ENCODE measurements around the gene INSIG1. TPM values are rescaled to one million over a fixed set of nuclear protein-coding genes. Genes with fewer than 3 reads are reported as not detected.
A peak's percentile ranks its signal among the peaks of the same experiment; 100 is the strongest.

The INSIG1 gene
- total and polyA plus RNA-seq, 8 donors = 13.0 to 59.2 (median 37.1) TPM

- DNase-seq (no peak), FAIRE-seq (no peak), ATAC-seq (no peak)
- Histone ChIP-seq H3K9me3 (no peaks in the 10 kb centered on the region), H3K4me3 (no peak overlapping the region), H3K27ac (peak overlapping the region; percentile 80 to 84 (median 81)), H3K36me3 (no peaks in the 10 kb centered on the region), H3K27me3 (no peaks in the 10 kb centered on the region), H3K4me1 (peaks cover 23 to 38% (median 30%) of the 10 kb centered on the region in 3 donors)
- intact Hi-C loops (cut with DNase I) = no loop called here
- TF ChIP-seq CTCF (IDR thresholded peaks at IDR 0.05) = no peak
- WGBS, 2 donors = 39 to 44% methylated on average over 8 of the region's 8 CpGs
Measured at GRCh38 chr7:155256761-155257481, 40.8 kb upstream of the INSIG1 start.

GRCh38 chr7:155257482-155258225 lies 40.0 kb upstream of the INSIG1 start:
- 39 to 40% methylated on average over 28 to 30 of the region's 30 CpGs for WGBS, 2 donors
- Histone ChIP-seq H3K36me3 (no peaks in the 10 kb centered on the region), H3K4me1 (peaks cover 23 to 35% (median 30%) of the 10 kb centered on the region in 3 donors), H3K9me3 (no peaks in the 10 kb centered on the region), H3K4me3 (peak overlapping the region in 1 of 4 donors; percentile 17), H3K27ac (peak overlapping the region; percentile 80 to 84 (median 81)), H3K27me3 (no peaks in the 10 kb centered on the region)
- peak; percentile 49 to 72 (median 68) for ATAC-seq
- FAIRE-seq = no peak
- peak; percentile 70 to 83 (median 76) for DNase-seq
- intact Hi-C loops (cut with DNase I) = no loop called here
- TF ChIP-seq CTCF (IDR thresholded peaks at IDR 0.05) = no peak

GRCh38 chr7:155258226-155258560 lies 39.5 kb upstream of the INSIG1 start:
- H3K4me3 ChIP-seq = peak overlapping the region in 1 of 4 donors; percentile 17
- FAIRE-seq (no peak), ATAC-seq (peak in 3 of 4 donors; percentile 13 to 44 (median 17)), DNase-seq (no peak)
- intact Hi-C loops (cut with DNase I) = no loop called here
- no peaks in the 10 kb centered on the region for H3K9me3 ChIP-seq
- 25 to 28% methylated on average over 3 of the region's 3 CpGs for WGBS, 2 donors
- H3K27ac ChIP-seq = peak overlapping the region; percentile 80 to 84 (median 81)
- H3K27me3 ChIP-seq = no peaks in the 10 kb centered on the region
- no peaks in the 10 kb centered on the region for H3K36me3 ChIP-seq
- no peak for TF ChIP-seq CTCF (IDR thresholded peaks at IDR 0.05)
- peaks cover 23 to 35% (median 30%) of the 10 kb centered on the region in 3 donors for H3K4me1 ChIP-seq

DNA sequence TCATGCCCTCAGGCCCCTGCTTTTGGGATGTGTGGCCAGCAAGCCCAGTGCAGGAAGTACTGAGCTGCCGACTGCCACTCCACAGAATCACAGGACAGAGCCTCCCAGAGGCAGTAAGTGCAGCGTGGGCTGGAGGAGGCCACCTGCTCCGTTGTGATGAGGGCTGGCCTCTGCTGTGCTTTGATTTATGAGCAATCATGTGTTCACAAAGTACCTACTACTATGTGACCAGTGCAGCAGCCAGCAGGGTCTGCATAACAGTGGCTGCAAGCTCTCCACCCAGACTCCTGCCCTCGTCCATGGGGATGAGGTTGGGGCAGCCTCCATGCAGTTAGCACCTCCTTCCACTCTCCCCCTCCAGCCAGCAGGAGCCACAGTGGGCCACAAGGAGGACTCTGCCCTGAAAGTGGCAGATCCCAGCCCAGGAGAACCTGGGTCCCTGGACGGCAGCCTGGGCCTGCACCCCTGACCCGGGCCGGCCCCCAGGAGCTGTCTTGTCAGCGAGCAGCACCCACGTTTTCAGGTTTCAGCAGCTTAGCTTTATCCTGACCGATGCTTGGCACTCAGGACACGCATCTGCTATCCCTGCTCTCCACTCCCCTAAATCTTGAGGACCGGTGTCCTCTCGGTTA lies 37.7 kb upstream of the INSIG1 start:
- no peak for DNase-seq
- Histone ChIP-seq H3K36me3 (no peaks in the 10 kb centered on the region), H3K27ac (no peak overlapping the region), H3K4me3 (no peak overlapping the region), H3K4me1 (peaks cover 15 to 26% (median 22%) of the 10 kb centered on the region in 3 donors), H3K9me3 (no peaks in the 10 kb centered on the region), H3K27me3 (no peaks in the 10 kb centered on the region)
- no peak for TF ChIP-seq CTCF (IDR thresholded peaks at IDR 0.05)
- WGBS, 2 donors = 90 to 91% methylated on average over 13 of the region's 13 CpGs
- no peak for FAIRE-seq
- intact Hi-C loops (cut with DNase I) = no loop called here
- no peak for ATAC-seq
